ENCODE results near the gene INPP5D. TPM values are rescaled to one million over a fixed set of nuclear protein-coding genes. Genes with fewer than 3 reads are reported as not detected.

Gene INPP5D
- total RNA-seq, 1 donor from 2014 or later = 8.9 TPM

DNA sequence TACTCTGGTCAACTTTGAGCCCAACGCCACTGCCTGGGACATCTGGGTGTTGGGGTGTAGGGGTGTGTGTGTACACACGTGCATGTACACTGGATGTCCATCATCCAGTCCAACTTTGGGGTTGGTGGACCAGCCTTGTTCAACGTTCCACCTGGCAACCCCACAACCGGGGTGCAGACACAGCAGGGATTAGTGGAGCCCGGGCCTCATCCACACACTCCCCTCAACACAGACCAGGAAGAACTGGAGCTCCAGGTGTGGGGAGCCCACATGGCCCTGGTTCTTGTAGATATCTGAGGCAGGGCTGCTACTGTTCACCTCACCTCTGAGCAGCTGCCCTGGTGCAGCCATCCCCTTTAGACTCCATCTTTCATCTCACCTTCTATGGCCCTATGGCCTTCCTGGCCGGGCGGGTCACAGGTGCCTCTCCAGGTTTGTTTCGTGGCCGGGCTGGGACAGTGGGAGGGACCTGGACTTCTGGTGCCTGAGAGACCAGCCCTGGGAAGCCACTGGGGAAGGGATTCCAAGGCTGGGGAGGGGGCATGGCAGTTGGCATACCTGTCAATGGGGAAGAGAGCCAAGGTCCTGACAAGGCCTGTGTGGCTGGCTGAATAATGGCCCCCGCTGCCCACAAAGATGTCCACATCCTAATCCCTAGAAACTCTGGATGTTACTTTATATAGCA is 20.2 kb upstream of the INPP5D start:
- TF ChIP-seq, protein P1, sequence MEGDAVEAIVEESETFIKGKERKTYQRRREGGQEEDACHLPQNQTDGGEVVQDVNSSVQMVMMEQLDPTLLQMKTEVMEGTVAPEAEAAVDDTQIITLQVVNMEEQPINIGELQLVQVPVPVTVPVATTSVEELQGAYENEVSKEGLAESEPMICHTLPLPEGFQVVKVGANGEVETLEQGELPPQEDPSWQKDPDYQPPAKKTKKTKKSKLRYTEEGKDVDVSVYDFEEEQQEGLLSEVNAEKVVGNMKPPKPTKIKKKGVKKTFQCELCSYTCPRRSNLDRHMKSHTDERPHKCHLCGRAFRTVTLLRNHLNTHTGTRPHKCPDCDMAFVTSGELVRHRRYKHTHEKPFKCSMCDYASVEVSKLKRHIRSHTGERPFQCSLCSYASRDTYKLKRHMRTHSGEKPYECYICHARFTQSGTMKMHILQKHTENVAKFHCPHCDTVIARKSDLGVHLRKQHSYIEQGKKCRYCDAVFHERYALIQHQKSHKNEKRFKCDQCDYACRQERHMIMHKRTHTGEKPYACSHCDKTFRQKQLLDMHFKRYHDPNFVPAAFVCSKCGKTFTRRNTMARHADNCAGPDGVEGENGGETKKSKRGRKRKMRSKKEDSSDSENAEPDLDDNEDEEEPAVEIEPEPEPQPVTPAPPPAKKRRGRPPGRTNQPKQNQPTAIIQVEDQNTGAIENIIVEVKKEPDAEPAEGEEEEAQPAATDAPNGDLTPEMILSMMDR (IDR thresholded peaks at IDR 0.05; ENCODE audit: unreplicated experiment) = no peak
- no peak overlapping the region for H3K27ac Mint-ChIP-seq
- H3K27me3 Mint-ChIP-seq (ENCODE audit: low read depth) = peaks cover 17% of the 10 kb centered on the region

DNA sequence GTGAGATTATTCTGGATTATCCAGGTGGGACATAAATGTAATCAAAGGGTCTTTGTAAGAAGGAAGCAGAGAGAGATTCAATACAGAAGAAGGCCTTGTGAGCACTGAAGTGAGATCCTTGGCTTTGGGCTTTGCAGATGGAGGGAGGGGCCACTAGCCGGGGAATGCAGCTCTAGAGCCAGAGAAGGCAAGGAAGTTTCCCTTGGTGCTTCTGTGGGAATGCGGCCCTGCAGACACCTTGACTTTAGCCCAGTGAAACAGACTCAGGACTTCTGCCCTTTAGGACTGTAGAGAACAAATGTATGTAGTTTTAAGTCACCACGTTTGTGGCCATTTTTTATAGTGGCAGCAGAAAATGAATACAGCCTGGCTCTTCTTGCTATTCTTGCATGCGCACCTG is 19.6 kb upstream of the INPP5D start:
- Mint-ChIP-seq H3K27ac (no peak overlapping the region), H3K4me1 (no peaks in the 10 kb centered on the region), H3K27me3 (ENCODE audit: low read depth) (peaks cover 17% of the 10 kb centered on the region), H3K36me3 (no peaks in the 10 kb centered on the region), H3K9me3 (no peaks in the 10 kb centered on the region), H3K4me3 (no peak overlapping the region)
- DNase-seq (ENCODE audit: low spot score in 2 of 2, unreplicated experiment in 2 of 2) = no peak
- TF ChIP-seq, protein P1 (IDR thresholded peaks at IDR 0.05; ENCODE audit: unreplicated experiment) = no peak

More for the DNA sequence above, 20.2 kb upstream of the INPP5D start:
- no peaks in the 10 kb centered on the region for H3K9me3 Mint-ChIP-seq
- no peaks in the 10 kb centered on the region for H3K4me1 Mint-ChIP-seq
- no peak overlapping the region for H3K4me3 Mint-ChIP-seq
- H3K36me3 Mint-ChIP-seq = no peaks in the 10 kb centered on the region
- no peak for DNase-seq (ENCODE audit: low spot score in 2 of 2, unreplicated experiment in 2 of 2)

DNA sequence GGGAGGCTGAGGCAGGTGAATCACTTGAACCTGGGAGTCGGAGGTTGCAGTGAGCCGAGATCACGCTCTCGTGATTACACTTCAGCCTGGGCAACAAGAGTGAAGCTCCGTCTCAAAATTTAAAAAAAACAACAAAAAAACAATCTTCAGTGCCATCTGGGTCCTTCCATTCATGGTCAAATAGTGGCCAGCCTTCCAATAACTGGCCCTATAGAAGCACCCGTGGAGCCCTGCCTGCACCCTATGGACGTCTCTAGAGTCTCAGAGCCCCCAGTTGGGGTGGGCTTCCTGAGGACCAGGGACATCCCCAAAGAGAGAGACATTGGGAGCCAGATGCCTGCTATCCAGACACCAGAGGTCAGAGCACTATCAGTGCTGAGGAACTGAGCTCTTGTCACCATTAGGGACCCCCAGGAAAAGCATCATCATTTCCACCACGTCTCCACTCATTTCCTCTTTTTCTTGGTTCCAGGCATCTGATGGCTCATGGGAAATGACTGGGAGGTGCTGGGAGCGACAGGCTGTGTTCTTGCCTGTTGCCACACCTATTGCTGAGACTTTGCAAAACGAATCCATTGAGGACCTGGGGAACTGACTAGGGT is 18.3 kb upstream of the INPP5D start:
- TF ChIP-seq, protein P1 (IDR thresholded peaks at IDR 0.05; ENCODE audit: unreplicated experiment) = no peak
- Mint-ChIP-seq H3K27ac (no peak overlapping the region), H3K4me3 (no peak overlapping the region), H3K4me1 (no peaks in the 10 kb centered on the region), H3K27me3 (ENCODE audit: low read depth) (peaks cover 17% of the 10 kb centered on the region), H3K36me3 (no peaks in the 10 kb centered on the region), H3K9me3 (no peaks in the 10 kb centered on the region)
- no peak for DNase-seq (ENCODE audit: low spot score in 2 of 2, unreplicated experiment in 2 of 2)

DNA sequence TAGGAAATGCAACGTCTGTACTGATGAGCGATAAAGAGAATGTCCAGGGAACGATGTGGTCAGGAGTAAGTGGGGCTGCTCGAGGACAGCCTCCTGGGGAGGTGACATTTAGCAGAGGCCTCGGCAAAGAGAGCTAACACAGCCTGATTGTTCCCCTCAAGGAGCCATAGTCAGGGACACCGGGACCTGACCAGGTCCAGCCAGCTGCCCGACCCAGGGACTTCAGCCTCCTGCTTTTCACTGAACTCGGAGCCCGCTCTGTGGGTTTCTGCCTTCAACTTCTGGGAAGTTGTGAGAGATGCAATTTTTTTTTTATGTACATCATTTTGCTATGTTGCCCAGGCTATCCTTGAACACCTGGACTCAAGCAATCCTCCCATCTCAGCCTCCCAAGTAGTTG is 17.6 kb upstream of the INPP5D start:
- peaks cover 20% of the 10 kb centered on the region for H3K27me3 Mint-ChIP-seq (ENCODE audit: low read depth)
- TF ChIP-seq, protein P1 (IDR thresholded peaks at IDR 0.05; ENCODE audit: unreplicated experiment) = no peak
- H3K9me3 Mint-ChIP-seq = no peaks in the 10 kb centered on the region
- no peaks in the 10 kb centered on the region for H3K36me3 Mint-ChIP-seq
- no peak overlapping the region for H3K4me3 Mint-ChIP-seq
- DNase-seq (ENCODE audit: low spot score in 2 of 2, unreplicated experiment in 2 of 2) = no peak
- no peaks in the 10 kb centered on the region for H3K4me1 Mint-ChIP-seq
- H3K27ac Mint-ChIP-seq = no peak overlapping the region

DNA sequence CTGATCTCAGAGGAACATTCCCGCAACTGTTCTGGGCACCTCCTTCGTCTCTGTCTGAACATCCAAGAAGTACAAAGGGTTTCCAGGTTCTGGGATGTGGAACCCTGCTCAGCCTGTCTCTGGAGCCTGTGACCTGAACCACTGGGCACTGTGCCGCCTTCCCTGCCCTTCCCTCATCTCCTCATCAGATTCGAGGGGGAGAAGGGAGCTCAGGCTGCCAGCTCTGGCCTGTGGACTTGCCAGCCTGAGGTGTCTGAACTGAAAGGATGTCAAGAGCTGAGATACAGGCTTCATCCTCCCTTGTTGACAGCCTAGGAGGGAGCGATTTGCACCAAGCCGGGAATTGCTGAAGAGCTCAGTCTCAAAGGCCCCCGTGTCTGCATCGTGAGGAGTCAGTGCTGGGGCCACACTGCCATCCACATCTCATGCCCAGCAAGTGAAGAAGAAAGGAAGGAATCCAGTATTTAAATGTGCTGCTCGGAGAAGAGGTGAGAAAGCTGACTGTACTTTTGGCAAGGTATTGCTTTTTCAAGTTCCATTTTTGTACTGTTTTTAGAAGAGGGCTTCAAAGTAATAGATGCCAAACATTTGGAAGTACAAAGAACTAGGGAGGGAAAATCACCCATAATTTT is 15.1 kb upstream of the INPP5D start:
- Mint-ChIP-seq H3K27me3 (ENCODE audit: low read depth) (peaks cover 36% of the 10 kb centered on the region), H3K4me3 (no peak overlapping the region), H3K9me3 (no peaks in the 10 kb centered on the region), H3K4me1 (no peaks in the 10 kb centered on the region), H3K27ac (no peak overlapping the region), H3K36me3 (no peaks in the 10 kb centered on the region)
- TF ChIP-seq, protein P1 (IDR thresholded peaks at IDR 0.05; ENCODE audit: unreplicated experiment) = no peak
- no peak for DNase-seq (ENCODE audit: low spot score in 2 of 2, unreplicated experiment in 2 of 2)
